HG02678 (cell line): ENCODE measurements around the gene LILRB1.
"Not testable (repeated sequence)": the region's sequence is repeated elsewhere in the genome, so short reads cannot be mapped to it uniquely, and the experiment has no call there.

Experiments
- ATAC-seq: cut with Tn5 transposase; IDR thresholded peaks from one replicate; pipeline ENCODE4 v1.9.1; 2021; ENCODE audit warnings: mild to moderate bottlenecking, moderate library complexity; ENCODE audit not compliant: unreplicated experiment

Gene LILRB1

GRCh38 chr19:54624934-54625730 lies 5.2 kb upstream of the LILRB1 start:
- ATAC-seq: not testable (repeated sequence)

DNA sequence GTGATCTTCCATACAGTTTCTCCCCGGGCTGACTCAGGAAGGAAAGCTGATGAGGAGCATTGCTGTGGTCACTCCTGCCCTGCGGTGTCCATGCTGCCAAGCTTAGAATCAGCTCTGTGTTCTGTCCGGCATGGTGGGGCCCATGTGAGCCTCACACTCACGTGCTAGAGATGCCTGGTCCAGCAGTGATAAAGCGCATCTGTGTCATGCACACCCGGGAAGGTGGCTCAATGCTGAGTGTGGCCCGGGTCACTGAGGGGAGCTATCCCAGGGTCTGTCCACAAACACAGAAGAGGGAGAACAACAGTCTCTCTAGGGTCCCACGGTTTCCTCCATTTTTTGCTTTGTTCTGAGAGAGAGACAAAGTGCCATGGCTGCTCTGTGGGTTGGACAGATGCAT lies 3.5 kb upstream of the LILRB1 start:
- ATAC-seq: no peak

- not testable (repeated sequence) for ATAC-seq
Measured at GRCh38 chr19:54627912-54628311, 2.4 kb upstream of the LILRB1 start.

DNA sequence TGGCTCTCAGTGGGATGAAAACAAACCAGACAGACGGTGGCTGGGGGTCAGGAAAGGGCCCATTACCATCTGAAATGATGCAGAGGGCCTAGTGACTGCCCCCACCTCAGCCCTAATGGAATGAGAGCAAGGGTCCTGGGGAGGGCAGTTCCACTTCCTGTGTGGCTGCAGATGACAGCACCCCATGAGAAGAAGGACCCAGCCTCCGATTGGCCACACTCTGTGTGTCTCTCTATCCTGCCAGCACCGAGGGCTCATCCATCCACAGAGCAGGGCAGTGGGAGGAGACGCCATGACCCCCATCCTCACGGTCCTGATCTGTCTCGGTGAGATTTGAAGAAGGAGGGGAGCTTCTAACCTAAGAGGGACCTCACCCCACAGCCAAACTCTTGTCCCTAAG lies 498 bp downstream of the LILRB1 start:
- ATAC-seq: no peak

- not testable (repeated sequence) for ATAC-seq
Measured at GRCh38 chr19:54631489-54632337, 1.4 kb downstream of the LILRB1 start.

DNA sequence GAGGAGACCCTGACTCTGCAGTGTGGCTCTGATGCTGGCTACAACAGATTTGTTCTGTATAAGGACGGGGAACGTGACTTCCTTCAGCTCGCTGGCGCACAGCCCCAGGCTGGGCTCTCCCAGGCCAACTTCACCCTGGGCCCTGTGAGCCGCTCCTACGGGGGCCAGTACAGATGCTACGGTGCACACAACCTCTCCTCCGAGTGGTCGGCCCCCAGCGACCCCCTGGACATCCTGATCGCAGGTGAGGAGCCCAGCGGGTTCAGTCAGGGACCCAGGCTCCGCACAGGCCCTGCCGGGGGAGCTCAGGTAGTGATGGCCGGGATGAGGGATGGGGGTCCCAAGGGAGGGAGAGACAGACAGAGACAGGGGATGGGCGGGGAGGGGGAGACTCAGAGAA lies 2.2 kb downstream of the LILRB1 start:
- ATAC-seq: not testable (repeated sequence)

- ATAC-seq: no peak
Measured at GRCh38 chr19:54633401-54633800, 3.1 kb downstream of the LILRB1 start.

DNA sequence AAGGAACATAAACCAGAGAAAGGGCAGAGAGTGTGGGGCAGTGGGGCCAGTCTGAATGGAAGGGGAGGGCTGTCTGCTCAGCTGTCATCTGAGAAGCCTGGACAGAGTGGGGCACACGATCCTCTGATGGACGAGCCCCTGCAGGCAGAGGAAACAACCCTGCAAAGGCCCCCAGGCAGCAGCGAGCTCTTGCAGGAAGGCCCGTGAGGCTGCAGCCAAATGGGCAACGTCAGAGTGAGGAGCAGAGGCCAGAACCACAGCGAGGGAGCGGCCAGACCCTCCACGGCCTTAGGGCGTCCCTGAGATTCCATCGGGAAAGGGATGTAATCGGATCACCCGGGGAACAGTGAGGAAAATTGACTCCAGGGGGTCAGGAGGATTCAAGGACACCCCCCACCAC lies 5.8 kb downstream of the LILRB1 start:
- not testable (repeated sequence) for ATAC-seq

DNA sequence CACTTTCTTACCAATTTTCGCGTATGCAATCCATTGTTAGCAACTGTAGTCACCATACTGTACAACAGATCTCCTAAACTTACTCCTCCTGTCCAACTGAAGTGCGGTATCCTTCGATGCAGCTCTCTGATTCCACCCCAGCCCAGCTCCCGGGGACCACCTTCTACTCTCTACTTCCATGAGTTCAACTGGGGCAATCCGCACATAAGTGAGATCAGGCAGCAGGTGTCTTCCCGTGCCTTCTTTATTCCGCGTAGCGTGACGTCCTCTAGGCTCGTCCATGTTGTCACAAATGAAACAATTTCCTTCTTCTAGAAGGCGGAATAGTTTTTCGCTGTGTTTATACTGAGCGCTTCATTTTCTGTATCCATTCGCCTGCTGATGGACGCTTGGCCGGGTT lies 8.4 kb downstream of the LILRB1 start:
- ATAC-seq: no peak

DNA sequence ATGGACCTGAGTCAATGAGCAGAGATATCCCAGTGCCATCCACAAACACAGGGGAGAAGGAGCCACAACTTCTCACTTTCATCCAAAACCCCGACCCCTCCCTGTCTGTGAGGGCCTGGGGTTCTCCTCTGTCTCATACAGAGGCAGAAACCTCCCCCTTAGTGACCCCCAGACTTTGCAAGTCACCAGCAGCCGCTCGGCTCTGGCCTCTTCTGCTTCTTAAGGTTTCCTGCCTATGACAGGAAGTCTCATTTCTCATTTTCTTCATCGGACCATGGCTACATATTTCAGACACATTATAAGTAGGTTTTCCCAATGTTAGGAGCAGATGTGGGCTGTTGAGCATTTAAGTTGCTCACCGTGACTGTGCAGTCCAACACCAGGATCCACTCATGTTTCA lies 12.7 kb downstream of the LILRB1 start:
- ATAC-seq: not testable (repeated sequence)

GRCh38 chr19:54643583-54643982 lies 13.3 kb downstream of the LILRB1 start:
- not testable (repeated sequence) for ATAC-seq

DNA sequence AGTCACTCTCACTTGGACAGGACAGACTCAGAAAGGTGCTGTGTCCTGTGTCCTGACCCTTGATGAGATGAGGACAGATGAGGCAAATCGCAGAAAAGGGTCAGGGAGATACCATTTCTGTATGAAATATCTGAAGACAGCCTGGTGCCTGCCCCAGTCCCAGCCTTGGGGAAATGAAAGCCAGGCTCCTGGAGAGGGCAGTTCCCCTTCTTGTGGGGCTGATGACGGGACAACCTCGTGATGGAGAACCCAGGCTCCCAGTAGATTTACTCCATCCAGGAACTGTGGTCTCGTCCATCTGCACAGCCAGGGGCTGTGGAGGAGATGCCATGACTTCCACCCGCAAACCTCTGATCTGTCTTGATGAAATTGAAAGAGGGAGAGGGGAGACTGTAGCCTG lies 13.8 kb downstream of the LILRB1 start:
- ATAC-seq: no peak

DNA sequence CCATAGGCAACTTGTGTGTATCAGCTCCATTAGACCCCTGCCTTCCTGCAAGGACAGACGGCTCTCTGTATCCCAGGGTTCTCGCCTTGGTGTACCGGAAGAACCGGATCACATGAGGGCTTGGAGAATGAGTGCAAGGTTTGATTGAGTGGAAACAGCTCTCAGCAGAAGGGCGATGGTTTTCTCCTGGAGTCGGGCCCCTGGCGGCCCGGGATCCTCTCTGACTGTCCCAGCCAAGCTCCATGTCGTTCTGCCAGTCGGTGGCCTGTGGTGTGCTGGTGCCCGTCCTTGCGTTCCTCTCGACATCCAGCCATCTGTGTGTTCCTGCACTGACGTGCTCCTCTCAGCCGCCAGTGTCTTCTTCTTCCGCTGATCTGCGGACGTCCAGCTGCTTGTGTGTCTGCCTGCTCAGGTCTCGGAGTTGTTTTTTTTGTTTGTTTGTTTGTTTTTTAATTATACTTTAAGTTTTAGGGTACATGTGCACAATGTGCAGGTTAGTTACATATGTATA lies 16.1 kb downstream of the LILRB1 start:
- ATAC-seq: no peak

DNA sequence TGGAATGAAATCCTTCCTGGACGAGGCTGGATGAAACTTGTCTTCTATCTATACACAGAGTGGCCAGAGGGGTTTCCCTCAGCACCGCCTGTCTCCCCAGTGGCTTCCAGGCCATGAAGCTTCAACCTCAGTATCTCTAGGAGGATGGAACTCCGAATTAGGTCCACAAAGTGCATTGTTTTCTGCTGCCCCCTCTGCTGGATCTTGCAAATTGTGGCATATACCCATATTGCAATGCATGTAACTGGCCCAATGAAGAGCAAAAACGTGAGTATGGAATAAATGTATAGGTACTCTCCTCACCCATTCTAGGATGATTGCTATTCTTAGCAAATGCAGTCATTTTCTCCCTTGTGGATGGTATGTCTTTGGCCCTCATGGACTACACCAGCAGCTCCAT lies 17.8 kb downstream of the LILRB1 start:
- no peak for ATAC-seq

DNA sequence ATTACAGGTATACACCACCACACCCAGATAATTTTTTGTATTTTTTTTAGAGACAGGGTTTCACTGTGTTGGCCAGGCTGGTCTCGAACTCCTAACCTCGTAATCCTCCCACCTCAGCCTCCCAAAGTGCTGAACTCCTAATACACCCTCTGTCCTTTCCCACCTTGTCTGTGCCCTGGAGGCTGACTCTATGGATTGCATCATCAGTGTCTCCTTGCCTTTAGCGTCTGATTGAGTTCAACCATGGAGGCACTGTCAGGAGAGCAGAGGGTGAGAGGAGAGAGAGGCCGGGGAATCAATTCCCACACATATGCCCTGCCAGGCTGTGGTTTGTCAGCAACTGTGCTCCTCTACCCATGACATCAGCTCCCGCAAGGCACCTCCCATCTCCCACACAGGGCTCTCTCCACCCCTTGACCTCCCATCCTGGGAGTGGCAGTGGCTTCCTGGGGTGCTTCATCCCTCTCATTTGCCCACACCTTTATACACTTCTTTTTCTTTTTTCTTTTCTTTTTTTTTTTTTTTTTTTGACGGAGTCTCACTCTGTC lies 19.9 kb downstream of the LILRB1 start:
- no peak for ATAC-seq

GRCh38 chr19:54653181-54653809 lies 23.0 kb downstream of the LILRB1 start:
- no peak for ATAC-seq

- ATAC-seq: no peak
Measured at GRCh38 chr19:54654447-54655321, 24.4 kb downstream of the LILRB1 start.

- ATAC-seq: no peak
Measured at GRCh38 chr19:54659300-54659699, 29.0 kb downstream of the LILRB1 start.

DNA sequence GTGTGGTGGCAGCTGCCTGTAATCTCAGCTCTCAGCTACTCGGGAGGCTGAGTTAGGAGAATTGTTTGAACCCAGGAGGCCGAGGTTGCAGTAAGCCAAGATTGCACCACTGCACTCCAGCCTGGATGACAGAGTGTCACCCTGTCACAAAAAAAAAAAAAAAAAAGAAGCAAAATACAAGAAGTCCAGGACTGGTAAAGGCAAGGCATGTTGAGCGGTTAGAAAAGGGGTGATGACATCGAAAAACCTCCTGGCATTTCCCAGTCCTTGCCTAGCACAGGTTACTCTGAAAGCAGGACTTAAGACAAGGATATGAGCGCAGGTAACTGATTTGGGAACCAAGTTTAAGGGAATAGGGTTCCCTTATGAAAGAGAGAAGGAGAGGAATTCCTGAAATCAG lies 30.0 kb downstream of the LILRB1 start:
- no peak for ATAC-seq

- ATAC-seq: no peak
Measured at GRCh38 chr19:54660964-54661363, 30.7 kb downstream of the LILRB1 start.
